Testis (tissue), 3 donors: ENCODE measurements around the gene SLC6A5. TPM values are rescaled to one million over a fixed set of nuclear protein-coding genes. Genes with fewer than 3 reads are reported as not detected.

ENCODE experiments used
- DNase-seq: peaks from one replicate; pipeline ENCODE4 v3.0.0-alpha.2; 2019
- H3K27ac ChIP-seq, 2 donors: fragments of 200-600 bp; sonication (generic); one replicate each; pipeline ENCODE4 v1.5.1; 2019
- H3K27me3 ChIP-seq: fragments of 200-600 bp; sonication (generic); one replicate; pipeline ENCODE4 v1.5.1; 2019
- H3K36me3 ChIP-seq: fragments of 200-600 bp; sonication (generic); one replicate; pipeline ENCODE4 v1.5.1; 2017; ENCODE audit warnings: low read depth; ENCODE audit errors: missing control alignments
- H3K4me1 ChIP-seq: fragments of 200-600 bp; sonication (generic); one replicate; pipeline ENCODE4 v1.5.1; 2019
- H3K4me3 ChIP-seq, 2 donors: fragments of 200-600 bp; sonication (generic); one replicate each; pipeline ENCODE4 v1.5.1; 2017 to 2019
- H3K9me3 ChIP-seq: fragments of 200-600 bp; sonication (generic); one replicate; pipeline ENCODE4 v1.5.1; 2017
- CTCF ChIP-seq, 3 experiments: fragments of 450-650 bp in 2 of 3; fragments of 200-600 bp in 1 of 3; sonication (generic) in 1 of 3; IDR thresholded peaks; one replicate each; pipeline ENCODE4 v1.5.1; 2016 to 2019; ENCODE audit warnings: antibody characterized with exemption in 3 of 3, mild to moderate bottlenecking in 2 of 3, moderate library complexity in 1 of 3
- POLR2A ChIP-seq: fragments of 450-650 bp; IDR thresholded peaks from one replicate; pipeline ENCODE4 v1.6.1; 2017; ENCODE audit warnings: antibody characterized with exemption, mild to moderate bottlenecking, moderate library complexity
- WGBS, 2 donors: methylation state at CpG; one replicate each; pipeline ENCODE4 v1.1.5; 2018; 5-methylcytosine and 5-hydroxymethylcytosine counted together
- intact Hi-C: fragments of 100-400 bp; cut with DNase I; formaldehyde crosslinking; loops from one replicate; pipeline ENCODE4 v1.15.1; 2023; ENCODE audit warnings: low total_unique reads
- polyA plus RNA-seq: library from polyadenylated mRNA; stranded (reverse); fragments of 350-450 nt; fragmentation: Illumina TruSeq; extraction: RNeasy Lipid Tissue Mini Kit (QIAGEN cat#74804); gene quantifications from one replicate; pipeline ENCODE4 v1.2.3, GENCODE V29; 2014; ENCODE audit warnings: low read depth, low replicate concordance; ENCODE audit not compliant: insufficient read depth
- total RNA-seq, 2 donors: library from RNA; depleted of rRNA; stranded (reverse); fragments of >200 nt; gene quantifications; one replicate each; pipeline ENCODE4 v1.2.3, GENCODE V29; 2016

SLC6A5 gene
- total and polyA plus RNA-seq, 3 donors from 2014 or later = 1.5 to 2.1 (median 1.9) TPM

GRCh38 chr11:20676658-20677057 lies 77.2 kb downstream of the SLC6A5 start:
- H3K27me3 ChIP-seq = no peaks in the 10 kb centered on the region
- H3K4me1 ChIP-seq = no peaks in the 10 kb centered on the region
- no peaks in the 10 kb centered on the region for H3K9me3 ChIP-seq
- 87 to 100% methylated on average over 2 of the region's 2 CpGs for WGBS, 2 donors
- no peak for TF ChIP-seq POLR2A
- no peak for TF ChIP-seq CTCF (IDR thresholded peaks at IDR 0.05)
- intact Hi-C loops = no loop called here
- no peak overlapping the region for H3K4me3 ChIP-seq
- no peak for DNase-seq
- no peaks in the 10 kb centered on the region for H3K36me3 ChIP-seq
- no peak overlapping the region for H3K27ac ChIP-seq

GRCh38 chr11:20688761-20689160 lies 89.4 kb downstream of the SLC6A5 start:
- no peak overlapping the region for H3K4me3 ChIP-seq
- no peaks in the 10 kb centered on the region for H3K27me3 ChIP-seq
- no peak for DNase-seq
- H3K9me3 ChIP-seq = no peaks in the 10 kb centered on the region
- 65 to 84% methylated on average over 3 of the region's 3 CpGs for WGBS, 2 donors
- intact Hi-C loops = no loop called here
- H3K4me1 ChIP-seq = no peaks in the 10 kb centered on the region
- no peak overlapping the region for H3K27ac ChIP-seq
- no peaks in the 10 kb centered on the region for H3K36me3 ChIP-seq
- TF ChIP-seq CTCF (IDR thresholded peaks at IDR 0.05) (no peak), POLR2A (no peak)

GRCh38 chr11:20707876-20708275 lies 108.5 kb downstream of the SLC6A5 start:
- Histone ChIP-seq H3K4me1 (no peaks in the 10 kb centered on the region), H3K27me3 (no peaks in the 10 kb centered on the region), H3K9me3 (no peaks in the 10 kb centered on the region), H3K36me3 (no peaks in the 10 kb centered on the region), H3K27ac (no peak overlapping the region), H3K4me3 (no peak overlapping the region)
- no peak for DNase-seq
- WGBS, 2 donors = 76 to 83% methylated on average over 5 to 6 of the region's 6 CpGs
- TF ChIP-seq POLR2A (no peak), CTCF (IDR thresholded peaks at IDR 0.05) (no peak)
- intact Hi-C loops = no loop called here

Other genes starting within 250 kb of the SLC6A5 start
- 10 to 100 TPM; 20.7 to 24.0 TPM for gene HTATIP2, start 235.9 kb upstream of the SLC6A5 start, total RNA-seq
- 46.1 TPM for gene HTATIP2, start 235.9 kb upstream of the SLC6A5 start, polyA plus RNA-seq
- 10 to 100 TPM; 22.4 to 28.0 TPM for gene PRMT3, start 211.9 kb upstream of the SLC6A5 start, total RNA-seq
- 9.1 TPM for gene PRMT3, start 211.9 kb upstream of the SLC6A5 start, polyA plus RNA-seq
- 1 to 10 TPM; 4.9 to 8.9 TPM for gene NELL1, start 70.0 kb downstream of the SLC6A5 start, total RNA-seq
- gene NELL1, start 70.0 kb downstream of the SLC6A5 start, polyA plus RNA-seq = 7.0 TPM